Measurements from ENCODE around the gene SLC16A6.
"Not testable (repeated sequence)": the region's sequence is repeated elsewhere in the genome, so short reads cannot be mapped to it uniquely, and the experiment has no call there.

The SLC16A6 gene

DNA sequence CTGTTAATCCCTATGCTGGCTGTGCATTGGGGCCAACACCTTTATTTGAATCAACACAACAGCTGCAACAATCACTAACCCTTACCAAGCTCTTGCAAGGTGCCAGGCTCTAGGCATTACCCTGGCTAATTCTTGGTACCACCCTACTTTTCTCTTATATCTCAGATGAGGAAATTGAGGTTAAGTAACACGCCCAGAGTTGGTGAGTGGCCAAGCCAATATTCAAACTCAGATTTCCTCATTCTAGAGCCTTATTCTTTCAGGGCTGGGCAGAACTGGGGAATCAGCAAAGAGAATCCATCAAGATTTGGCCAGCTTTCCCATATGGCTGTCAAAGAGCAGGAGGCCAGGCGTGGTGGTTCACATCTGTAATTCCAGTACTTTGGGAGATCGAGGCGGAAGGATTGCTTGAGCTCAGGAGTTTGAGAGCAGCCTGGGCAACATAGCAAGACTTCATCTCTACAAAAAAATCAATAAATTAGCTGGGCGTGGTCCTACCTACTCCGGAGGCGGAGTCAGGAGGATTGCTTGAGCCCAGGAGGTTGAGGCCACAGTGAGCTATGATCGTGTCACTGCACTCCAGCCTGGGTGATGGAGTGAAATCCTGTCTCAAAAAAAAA lies 24.1 kb upstream of the SLC16A6 start:
- no peak for DNase-seq
- intact Hi-C loops (cut with DNase I) = no loop called here

DNA sequence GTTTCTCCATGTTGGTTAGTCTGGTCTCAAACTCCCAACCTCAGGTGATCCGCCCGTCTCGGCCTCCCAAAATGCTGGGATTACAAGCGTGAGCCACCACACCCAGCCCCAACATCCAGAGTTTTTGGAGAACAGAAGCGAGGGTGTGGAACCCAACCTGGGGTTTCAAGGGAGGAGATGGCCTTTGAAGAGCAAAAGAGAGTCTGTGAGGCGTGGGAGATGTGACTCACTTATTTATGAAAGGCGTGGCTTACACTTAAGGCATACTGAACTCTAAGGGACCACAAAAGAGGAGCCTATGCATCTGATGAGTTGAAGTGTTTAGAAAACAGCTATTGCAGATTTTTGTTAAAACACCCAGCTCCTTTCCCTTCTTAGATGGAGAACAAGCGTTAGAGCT lies 19.2 kb upstream of the SLC16A6 start:
- intact Hi-C loops (cut with DNase I) = no loop called here
- no peak for DNase-seq

- intact Hi-C loops (cut with DNase I); DNase-seq: not testable (repeated sequence)
These were observed 18.2 kb upstream of the SLC16A6 start for GRCh38 chr17:68309066-68309670.

- intact Hi-C loops (cut with DNase I); DNase-seq: not testable (repeated sequence)
These were observed 17.6 kb upstream of the SLC16A6 start for GRCh38 chr17:68308486-68308885.

GRCh38 chr17:68307443-68307842 lies 16.5 kb upstream of the SLC16A6 start:
- intact Hi-C loops (cut with DNase I) = no loop called here
- no peak for DNase-seq

GRCh38 chr17:68306819-68307218 lies 15.9 kb upstream of the SLC16A6 start:
- intact Hi-C loops (cut with DNase I) = no loop called here

DNA sequence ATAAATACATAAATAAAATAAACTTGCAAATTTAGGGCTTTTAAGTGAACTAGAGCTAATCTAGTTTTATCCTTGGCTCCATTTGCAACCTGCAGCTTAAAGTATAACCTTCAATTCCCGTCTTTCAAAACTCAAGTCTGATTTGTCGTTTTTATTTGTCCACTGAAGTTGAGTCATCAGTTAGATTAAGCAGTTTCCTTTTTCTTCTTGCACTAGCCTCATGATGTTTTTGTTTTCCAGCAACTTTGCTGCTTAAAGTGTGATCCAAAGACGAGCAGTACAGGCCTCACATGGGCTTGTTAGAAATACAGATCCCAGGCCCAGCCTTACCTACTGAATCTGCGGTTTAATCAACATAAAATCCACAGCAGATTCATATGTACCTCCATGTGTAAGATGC lies 14.2 kb upstream of the SLC16A6 start:
- no peak for DNase-seq
- intact Hi-C loops (cut with DNase I) = no loop called here

More at GRCh38 chr17:68306819-68307218, 15.9 kb upstream of the SLC16A6 start:
- DNase-seq = no peak

DNA sequence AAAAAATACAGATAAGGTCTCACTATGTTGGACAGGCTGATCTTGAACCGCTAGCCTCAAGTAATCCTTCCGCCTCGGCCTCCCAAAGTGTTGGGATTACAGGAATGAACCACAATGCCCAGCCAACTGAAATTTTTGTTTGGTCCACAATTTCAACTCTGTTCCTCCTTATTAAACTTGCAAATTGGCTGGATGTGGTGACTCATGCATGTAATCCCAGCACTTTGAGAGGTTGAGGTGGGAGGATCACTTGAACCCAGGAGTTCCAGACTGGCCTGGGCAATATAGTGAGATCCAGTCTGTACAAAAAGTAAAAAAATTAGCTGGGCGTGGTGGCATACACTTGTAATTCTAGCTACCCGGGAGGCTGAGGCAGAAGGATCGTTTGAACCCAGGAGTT lies 13.8 kb upstream of the SLC16A6 start:
- no peak for DNase-seq
- intact Hi-C loops (cut with DNase I) = no loop called here

DNA sequence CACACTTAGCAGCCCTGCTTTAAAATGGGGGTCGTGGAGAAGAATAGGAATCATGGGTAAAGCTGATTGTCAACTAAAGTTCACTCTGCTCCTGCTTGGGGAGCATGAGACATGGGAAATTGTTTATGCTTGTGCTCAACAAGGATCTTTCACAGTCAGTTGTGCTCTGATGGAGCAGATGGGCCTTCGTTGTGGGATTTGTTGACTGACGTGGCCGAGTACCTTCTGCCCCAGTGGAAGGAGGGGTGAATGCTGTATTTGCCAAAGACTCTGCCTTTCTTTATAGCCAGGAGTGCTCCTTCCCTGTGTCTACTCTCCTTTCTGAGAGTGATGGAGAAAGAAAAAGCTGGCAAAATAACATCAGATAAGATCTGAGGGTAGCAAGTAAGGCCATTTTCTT lies 11.7 kb upstream of the SLC16A6 start:
- no peak for DNase-seq

DNA sequence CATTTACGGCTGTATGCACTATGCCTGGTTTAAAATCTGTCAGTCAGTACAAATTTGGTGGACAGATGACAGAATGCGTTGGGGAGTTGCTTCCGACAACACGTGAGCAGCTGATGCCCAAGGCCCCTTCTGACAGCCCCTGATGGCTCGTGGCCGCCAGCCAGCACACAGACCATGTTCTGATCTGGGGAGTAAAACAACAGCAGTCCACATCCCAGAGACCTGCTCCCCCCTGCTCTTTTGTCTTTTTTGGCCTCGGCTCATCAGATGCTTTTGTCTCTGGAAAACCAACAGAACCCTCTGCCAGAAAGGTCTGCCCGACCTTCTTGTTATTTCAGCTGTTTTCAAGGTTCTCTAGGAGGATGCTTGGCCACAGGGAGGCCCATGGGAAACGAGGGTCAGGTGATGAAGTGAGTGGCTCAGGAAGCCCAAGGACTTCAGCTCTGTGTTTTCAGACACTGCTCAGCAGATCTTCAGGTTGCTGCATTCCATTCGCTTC lies 11.2 kb upstream of the SLC16A6 start:
- intact Hi-C loops (cut with DNase I) = no loop called here
- DNase-seq = no peak

More for the DNA sequence above, 11.7 kb upstream of the SLC16A6 start:
- intact Hi-C loops (cut with DNase I) = no loop called here

DNA sequence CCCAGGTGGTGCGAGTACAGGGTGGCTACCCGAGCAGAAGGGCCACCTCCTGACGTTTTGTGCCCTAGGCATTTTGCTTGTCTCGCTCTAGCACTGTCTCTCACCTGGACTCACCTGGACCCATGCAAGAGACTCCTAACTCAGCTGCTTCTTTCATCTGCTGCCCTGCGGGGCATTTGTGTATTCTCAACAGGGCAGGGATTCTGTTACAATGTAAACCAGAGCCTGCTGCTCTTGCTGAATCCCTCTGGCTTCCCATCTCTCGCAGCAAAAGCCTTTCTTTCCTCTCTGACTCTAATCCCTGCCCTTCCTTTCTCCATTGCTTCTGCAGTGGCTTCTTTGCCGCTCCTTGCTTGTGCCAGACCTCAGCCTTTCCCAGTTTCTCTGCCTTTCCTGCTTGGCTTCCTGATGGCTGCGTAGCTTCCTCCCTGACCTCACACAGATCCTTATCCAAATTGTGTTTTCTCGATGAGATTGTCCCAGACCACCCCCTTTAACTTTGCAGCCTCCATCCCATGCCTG lies 10.6 kb upstream of the SLC16A6 start:
- intact Hi-C loops (cut with DNase I) = no loop called here
- no peak for DNase-seq

DNA sequence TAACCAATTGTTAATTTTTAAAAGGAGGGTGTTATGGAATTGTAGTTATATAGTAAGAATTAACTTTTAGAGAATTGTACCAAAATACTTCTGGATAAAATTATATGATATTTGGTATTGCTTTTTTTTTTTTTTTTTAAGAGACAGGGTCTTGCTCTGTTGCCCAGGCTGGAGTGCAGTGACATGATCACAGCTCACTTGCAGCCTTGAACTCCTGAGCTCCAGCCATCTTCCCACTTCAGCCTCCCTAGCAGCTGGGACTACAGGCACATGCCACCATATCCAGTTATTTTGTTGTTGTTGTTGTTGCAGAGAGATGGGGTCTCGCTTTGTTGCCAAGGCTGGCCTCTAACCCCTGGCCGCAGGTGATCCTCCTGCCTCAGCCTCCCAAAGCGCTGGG lies 8.9 kb upstream of the SLC16A6 start:
- intact Hi-C loops (cut with DNase I) = no loop called here

DNA sequence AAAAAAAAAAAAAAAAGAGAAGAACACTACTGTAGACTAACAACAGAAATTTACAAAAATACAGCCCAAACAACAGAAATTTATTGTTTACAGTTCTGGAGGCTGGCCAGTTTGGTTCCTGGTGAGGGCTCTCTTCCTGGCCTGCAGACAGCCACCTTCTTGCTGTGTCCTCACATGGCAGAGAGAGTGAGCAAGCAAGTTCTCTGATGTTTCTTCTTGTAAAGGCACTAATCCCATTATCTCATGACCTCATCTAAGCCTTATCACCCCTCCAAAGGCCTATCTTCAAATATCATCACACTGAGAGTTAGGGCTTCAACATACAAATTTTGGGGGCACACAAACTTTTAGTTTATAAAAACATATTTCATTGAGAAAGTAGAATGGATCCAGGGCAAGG lies 7.7 kb upstream of the SLC16A6 start:
- intact Hi-C loops (cut with DNase I) = no loop called here
- DNase-seq = no peak

More for the DNA sequence above, 8.9 kb upstream of the SLC16A6 start:
- DNase-seq = no peak

GRCh38 chr17:68297195-68297594 lies 6.3 kb upstream of the SLC16A6 start:
- DNase-seq = no peak
- intact Hi-C loops (cut with DNase I) = no loop called here

DNA sequence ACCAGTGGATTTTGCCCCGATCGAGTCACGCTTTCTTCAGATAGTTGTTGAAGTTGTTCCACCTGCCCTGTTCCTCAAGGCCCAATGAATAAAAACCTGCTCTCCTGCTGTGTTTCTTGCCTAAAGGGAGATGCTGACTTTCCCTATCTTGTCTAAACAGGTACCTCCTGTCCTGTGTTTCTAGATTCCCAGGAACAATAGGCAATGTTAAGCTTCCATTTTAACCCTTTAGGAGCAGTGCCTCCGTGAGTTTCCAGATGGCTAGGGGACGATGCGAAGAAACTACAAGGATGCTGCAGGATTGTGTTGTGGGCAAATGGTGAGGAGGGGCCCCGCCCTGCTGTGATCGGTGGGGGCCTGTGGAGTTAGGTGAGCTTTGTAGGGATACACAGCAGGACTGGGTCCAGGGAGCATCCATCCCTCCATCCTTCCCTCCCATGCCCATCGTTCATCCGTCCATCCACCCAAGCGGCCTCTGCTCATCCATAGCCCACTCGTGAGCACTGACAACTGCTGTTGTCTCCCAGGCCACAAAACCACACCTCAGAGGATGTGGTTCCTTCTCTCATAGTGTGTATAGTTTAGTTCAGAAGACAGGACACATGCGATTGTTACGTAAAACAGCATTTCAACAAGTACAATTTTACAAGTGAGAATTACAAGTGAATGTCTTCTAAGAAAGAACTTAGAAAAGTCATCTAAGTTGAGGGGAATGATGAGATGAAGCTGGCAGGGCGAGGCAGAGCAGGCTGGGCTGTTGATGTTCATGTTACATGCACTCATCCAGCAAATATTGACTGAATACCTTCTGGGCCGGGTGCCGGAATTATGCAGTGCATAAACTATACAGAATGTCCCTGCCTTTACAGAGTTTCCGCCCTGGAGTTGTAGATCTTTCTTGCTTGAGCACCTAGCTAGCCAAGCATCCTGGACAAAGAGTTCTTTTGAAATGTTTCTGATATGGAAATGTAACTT lies 5.6 kb upstream of the SLC16A6 start:
- intact Hi-C loops (cut with DNase I) = no loop called here
- no peak for DNase-seq

- intact Hi-C loops (cut with DNase I) = no loop called here
- DNase-seq = no peak
These were observed 4.2 kb upstream of the SLC16A6 start for GRCh38 chr17:68295086-68295485.

GRCh38 chr17:68294617-68295016 lies 3.7 kb upstream of the SLC16A6 start:
- no peak for DNase-seq
- intact Hi-C loops (cut with DNase I) = no loop called here

DNA sequence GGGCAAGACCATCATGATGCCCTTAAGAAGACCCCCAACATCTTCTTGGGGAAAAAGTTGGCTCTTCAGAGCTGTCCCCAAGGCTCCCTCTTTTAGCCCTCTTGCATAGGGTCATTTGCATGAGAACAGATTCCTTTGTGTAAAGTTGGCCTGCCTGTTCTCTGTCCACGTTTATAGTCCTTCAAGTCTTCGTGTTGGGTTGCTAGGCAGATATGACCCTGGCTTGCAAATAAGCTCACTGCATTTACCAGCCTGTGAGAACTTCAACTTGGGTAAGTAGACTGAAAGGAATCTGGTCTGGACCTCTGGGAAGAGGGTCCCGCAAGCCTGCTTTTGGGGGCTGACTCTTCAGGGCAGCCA lies 3.2 kb upstream of the SLC16A6 start:
- no peak for DNase-seq
- intact Hi-C loops (cut with DNase I) = no loop called here

DNA sequence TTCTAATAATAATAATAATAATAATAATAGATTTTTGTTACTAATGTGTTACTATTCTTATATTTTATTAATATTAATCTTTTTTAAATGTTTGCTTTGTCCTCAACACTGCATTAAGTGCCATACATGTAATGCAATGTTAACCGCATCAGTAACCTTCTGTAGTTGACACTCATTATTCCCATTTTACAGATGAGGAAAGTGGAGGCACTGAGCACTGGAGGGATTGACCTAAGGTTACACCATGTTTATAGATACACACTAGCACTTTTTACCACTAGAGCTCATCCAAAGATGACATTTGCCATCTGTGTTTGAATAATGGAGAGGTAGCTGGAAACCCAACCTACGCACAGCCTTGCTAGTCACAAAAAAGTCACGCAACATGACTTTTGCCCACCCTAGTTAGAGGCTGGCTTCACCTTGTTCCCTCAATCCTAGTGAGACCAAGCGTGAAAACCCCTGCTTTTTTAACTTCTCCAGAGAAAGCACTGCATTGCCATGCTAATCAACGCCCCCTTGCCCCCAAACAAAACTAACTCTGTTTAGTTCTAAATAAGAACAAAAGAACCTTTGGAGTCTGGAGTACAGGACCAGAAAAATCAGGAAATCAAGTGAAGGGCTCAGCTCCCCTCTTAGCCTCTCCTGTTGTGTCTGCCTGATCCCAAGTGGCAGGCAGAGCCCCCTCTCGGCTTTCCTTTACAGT lies 2.7 kb upstream of the SLC16A6 start:
- no peak for DNase-seq
- intact Hi-C loops (cut with DNase I) = no loop called here

- intact Hi-C loops (cut with DNase I) = no loop called here
- DNase-seq = no peak
These were observed 1.7 kb upstream of the SLC16A6 start for GRCh38 chr17:68292689-68293040.
